HFFc6 (cell line): ENCODE measurements around the gene POLR3GL. TPM values are rescaled to one million over a fixed set of nuclear protein-coding genes. Genes with fewer than 3 reads are reported as not detected.

Experiments
- DNase-seq: peaks from one replicate; pipeline ENCODE4 v3.0.0-alpha.2; 2018
- H3K27ac Mint-ChIP-seq: 2 replicates; pipeline ENCODE4 v1.8.0; 2020; ENCODE audit warnings: mild to moderate bottlenecking, mixed read lengths
- H3K27me3 Mint-ChIP-seq: 2 replicates; pipeline ENCODE4 v1.8.0; 2021; ENCODE audit warnings: mild to moderate bottlenecking, moderate library complexity, mixed read lengths; ENCODE audit not compliant: insufficient read depth
- H3K36me3 Mint-ChIP-seq: 2 replicates; pipeline ENCODE4 v1.8.0; 2021; ENCODE audit warnings: low read depth, mixed read lengths
- H3K4me1 Mint-ChIP-seq: 2 replicates; pipeline ENCODE4 v1.8.0; 2020; ENCODE audit warnings: low read depth, mixed read lengths
- H3K4me3 Mint-ChIP-seq: 2 replicates; pipeline ENCODE4 v1.8.0; 2020; ENCODE audit warnings: mild to moderate bottlenecking, moderate library complexity, mixed read lengths
- H3K9me3 Mint-ChIP-seq: 2 replicates; pipeline ENCODE4 v1.8.0; 2020; ENCODE audit warnings: mild to moderate bottlenecking, mixed read lengths
- total RNA-seq, 6 experiments: library from RNA; stranded (reverse); fragmentation: NEBNext Ultra II Directional; extraction: Animal tissue kit (Norgen Biotek cat#: 25700); gene quantifications; 2 replicates in 1 of 6; 3 replicates in 5 of 6; pipeline ENCODE4 v1.2.3, GENCODE V29; 2021
- TF ChIP-seq, protein P1 (sequence below): fragments of 200-600 bp; sonication (generic); IDR thresholded peaks from 2 replicates; pipeline ENCODE4 v1.5.0; 2021; ENCODE audit warnings: antibody characterized with exemption, mild to moderate bottlenecking

POLR3GL gene
- total RNA-seq, 6 experiments from 2014 or later: 23.5 to 29.3 (median 26.2) TPM

DNA sequence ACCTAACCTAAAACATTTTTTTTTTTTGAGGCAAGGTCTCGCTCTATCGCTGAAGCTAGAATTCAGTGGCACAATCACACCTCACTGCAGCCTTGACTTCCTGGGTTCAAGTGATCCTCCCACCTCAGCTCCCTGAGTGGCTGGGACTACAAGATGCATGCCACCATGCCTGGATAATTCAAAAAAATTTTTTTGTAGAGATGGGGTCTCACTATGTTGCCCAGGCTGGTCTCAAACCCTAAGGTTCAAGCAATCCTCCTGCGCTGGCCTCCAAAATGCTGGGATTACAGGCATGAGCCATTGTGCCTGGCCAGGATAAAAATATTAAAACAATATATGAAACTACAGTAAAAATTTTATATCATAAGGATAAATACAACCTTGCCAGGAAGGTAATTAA lies 11.6 kb upstream of the POLR3GL start:
- TF ChIP-seq, protein P1, sequence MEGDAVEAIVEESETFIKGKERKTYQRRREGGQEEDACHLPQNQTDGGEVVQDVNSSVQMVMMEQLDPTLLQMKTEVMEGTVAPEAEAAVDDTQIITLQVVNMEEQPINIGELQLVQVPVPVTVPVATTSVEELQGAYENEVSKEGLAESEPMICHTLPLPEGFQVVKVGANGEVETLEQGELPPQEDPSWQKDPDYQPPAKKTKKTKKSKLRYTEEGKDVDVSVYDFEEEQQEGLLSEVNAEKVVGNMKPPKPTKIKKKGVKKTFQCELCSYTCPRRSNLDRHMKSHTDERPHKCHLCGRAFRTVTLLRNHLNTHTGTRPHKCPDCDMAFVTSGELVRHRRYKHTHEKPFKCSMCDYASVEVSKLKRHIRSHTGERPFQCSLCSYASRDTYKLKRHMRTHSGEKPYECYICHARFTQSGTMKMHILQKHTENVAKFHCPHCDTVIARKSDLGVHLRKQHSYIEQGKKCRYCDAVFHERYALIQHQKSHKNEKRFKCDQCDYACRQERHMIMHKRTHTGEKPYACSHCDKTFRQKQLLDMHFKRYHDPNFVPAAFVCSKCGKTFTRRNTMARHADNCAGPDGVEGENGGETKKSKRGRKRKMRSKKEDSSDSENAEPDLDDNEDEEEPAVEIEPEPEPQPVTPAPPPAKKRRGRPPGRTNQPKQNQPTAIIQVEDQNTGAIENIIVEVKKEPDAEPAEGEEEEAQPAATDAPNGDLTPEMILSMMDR: no peak
- no peak overlapping the region for H3K4me3 Mint-ChIP-seq
- no peak overlapping the region for H3K27ac Mint-ChIP-seq
- no peaks in the 10 kb centered on the region for H3K9me3 Mint-ChIP-seq
- H3K4me1 Mint-ChIP-seq: peaks cover 67% of the 10 kb centered on the region
- no peaks in the 10 kb centered on the region for H3K27me3 Mint-ChIP-seq
- H3K36me3 Mint-ChIP-seq: peaks cover 31% of the 10 kb centered on the region
- DNase-seq: no peak

DNA sequence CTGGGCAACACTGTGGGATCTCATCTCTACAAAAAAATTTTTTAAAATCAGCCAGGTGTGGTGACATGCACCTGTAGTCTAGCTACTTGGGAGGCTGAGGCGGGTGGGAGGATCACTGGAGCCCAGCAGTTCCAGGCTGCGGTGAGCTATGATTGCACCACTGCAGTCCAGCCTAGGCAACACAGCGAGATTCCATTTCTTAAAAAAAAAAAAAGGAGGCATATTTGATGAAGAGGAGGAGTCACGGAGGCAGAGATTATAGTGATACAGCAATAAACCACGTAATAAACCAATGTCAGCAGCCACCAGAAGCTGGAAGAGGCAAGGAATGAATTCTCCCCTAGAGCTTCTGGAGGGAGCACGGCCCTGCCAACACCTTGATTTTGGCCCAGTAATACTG lies 10.6 kb upstream of the POLR3GL start:
- no peak overlapping the region for H3K27ac Mint-ChIP-seq
- H3K4me1 Mint-ChIP-seq: peaks cover 77% of the 10 kb centered on the region
- H3K4me3 Mint-ChIP-seq: peak overlapping the region; percentile 11; the same call in 1 of the 2 replicates
- no peaks in the 10 kb centered on the region for H3K9me3 Mint-ChIP-seq
- DNase-seq: no peak
- TF ChIP-seq, protein P1: no peak
- H3K36me3 Mint-ChIP-seq: peaks cover 31% of the 10 kb centered on the region
- H3K27me3 Mint-ChIP-seq: no peaks in the 10 kb centered on the region

DNA sequence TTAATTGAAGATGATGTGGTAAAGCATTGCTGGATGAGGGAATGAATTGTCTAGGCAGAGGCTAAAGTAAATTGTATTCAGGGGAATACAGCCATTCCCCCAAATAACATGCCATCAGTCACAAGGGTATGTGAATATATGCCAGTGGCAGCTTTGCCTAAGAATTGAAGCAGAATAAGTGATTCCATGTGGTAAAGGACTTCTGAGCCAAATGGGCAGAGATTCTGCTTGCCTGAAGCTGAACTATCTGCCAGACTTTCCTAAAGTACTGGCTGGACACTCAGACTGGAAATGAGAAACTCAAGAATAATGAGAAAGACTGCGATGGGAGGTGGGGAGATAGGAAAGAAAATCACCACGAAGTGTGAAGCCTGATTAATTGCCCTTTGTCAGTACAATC lies 9.1 kb upstream of the POLR3GL start:
- Mint-ChIP-seq H3K9me3 (no peaks in the 10 kb centered on the region), H3K27me3 (no peaks in the 10 kb centered on the region), H3K4me3 (peak overlapping the region; percentile 90), H3K36me3 (peaks cover 25% of the 10 kb centered on the region), H3K4me1 (peaks cover 80% of the 10 kb centered on the region), H3K27ac (peak overlapping the region; percentile 81)
- DNase-seq: no peak
- TF ChIP-seq, protein P1: no peak

DNA sequence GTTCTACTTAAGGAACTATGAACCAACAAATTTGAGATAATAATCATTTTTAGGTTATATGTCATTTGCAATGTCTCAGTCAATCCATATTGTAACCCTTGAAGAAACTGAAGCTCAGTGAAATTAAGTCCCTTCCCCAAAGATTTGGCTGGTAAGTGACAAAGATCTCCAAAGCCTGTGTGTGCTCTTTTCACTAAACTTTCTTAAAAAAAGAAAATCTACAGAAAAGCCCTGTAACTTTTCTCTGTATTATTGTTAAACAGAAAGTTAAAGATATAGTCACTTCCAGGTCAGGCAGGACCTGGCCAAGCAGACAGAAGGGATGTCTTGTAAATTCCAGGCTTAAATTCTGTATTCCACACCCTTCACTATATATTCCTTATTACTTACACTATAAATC lies 8.1 kb upstream of the POLR3GL start:
- Mint-ChIP-seq H3K27ac (peak overlapping the region; percentile 81), H3K4me1 (peaks cover 79% of the 10 kb centered on the region), H3K27me3 (no peaks in the 10 kb centered on the region), H3K36me3 (peaks cover 17% of the 10 kb centered on the region), H3K4me3 (peak overlapping the region; percentile 90), H3K9me3 (no peaks in the 10 kb centered on the region)
- TF ChIP-seq, protein P1: no peak
- no peak for DNase-seq

DNA sequence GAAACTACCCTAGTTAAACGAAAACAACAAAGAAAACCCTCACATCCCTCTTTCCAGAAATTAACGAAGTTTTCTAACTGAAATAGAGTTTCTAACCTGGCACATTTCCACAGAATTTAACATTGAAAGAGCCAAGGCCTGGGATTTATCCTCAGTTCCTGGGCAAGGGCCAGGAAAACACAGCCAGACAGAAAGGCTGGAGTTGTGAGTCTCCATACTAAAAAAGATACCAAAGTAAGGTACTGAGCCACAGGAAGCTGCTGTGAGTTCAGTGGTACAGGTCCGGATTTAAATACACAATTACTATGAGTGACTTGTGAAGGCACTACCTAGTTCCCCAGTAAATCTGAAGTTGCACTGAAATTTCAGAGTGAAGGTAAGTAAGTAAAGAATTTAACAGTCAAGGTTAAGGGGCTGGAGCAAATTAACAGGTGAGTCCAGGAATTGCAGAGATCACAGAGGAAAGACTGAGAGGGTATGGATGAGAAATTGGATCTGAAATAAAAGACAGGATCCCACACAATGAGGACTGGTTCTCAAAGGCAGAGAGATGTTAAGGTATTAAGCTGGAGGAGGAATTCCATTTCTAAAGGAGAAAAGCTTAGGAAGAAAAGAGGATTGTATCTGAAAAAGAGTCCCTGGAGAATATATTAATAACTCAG lies 7.6 kb upstream of the POLR3GL start:
- no peaks in the 10 kb centered on the region for H3K9me3 Mint-ChIP-seq
- peak overlapping the region; percentile 90 for H3K4me3 Mint-ChIP-seq
- no peaks in the 10 kb centered on the region for H3K27me3 Mint-ChIP-seq
- TF ChIP-seq, protein P1: no peak
- peak overlapping the region; percentile 81 for H3K27ac Mint-ChIP-seq
- DNase-seq: no peak
- H3K36me3 Mint-ChIP-seq: peaks cover 12% of the 10 kb centered on the region
- peaks cover 74% of the 10 kb centered on the region for H3K4me1 Mint-ChIP-seq
